Left lung (tissue), 10 donors: ENCODE results near the gene RBPJ. TPM values are rescaled to one million over a fixed set of nuclear protein-coding genes. Genes with fewer than 3 reads are reported as not detected.
"Not testable (repeated sequence)": the region's sequence is repeated elsewhere in the genome, so short reads cannot be mapped to it uniquely, and the experiment has no call there.

Experiments used
- ATAC-seq: fragments of 200-7000 bp; cut with Tn5 transposase; one replicate; pipeline ENCODE4 v1.9.1; 2020; ENCODE audit warnings: moderate library complexity
- DNase-seq, 4 donors: peaks; one replicate each; pipeline ENCODE4 v3.0.0-alpha.2; 2013 to 2020
- H3K27ac ChIP-seq, 2 donors: fragments of 200-600 bp; sonication (generic) in 1 of 2; one replicate each; pipeline versions ENCODE4 v1.5.0 to v1.8.0; 2020 to 2021
- H3K27me3 ChIP-seq, 2 donors: fragments of 200-600 bp; sonication (generic) in 1 of 2; one replicate each; pipeline versions ENCODE4 v1.5.0 to v1.8.0; 2020 to 2021
- H3K36me3 ChIP-seq, 2 donors: fragments of 200-600 bp; sonication (generic) in 1 of 2; one replicate each; pipeline versions ENCODE4 v1.5.0 to v1.8.0; 2020 to 2021
- H3K4me1 ChIP-seq, 2 donors: fragments of 200-600 bp; one replicate each; pipeline ENCODE4 v1.8.0; 2021
- H3K4me3 ChIP-seq, 2 donors: fragments of 200-600 bp; sonication (generic) in 1 of 2; one replicate each; pipeline versions ENCODE4 v1.5.0 to v1.8.0; 2020 to 2021; ENCODE audit warnings: mild to moderate bottlenecking in 1 of 2
- H3K9me3 ChIP-seq, 2 donors: fragments of 200-600 bp; sonication (generic) in 1 of 2; one replicate each; pipeline versions ENCODE4 v1.5.0 to v1.8.0; 2020 to 2021
- intact Hi-C, 2 donors: fragments of 100-400 bp; cut with DNase I; formaldehyde crosslinking; loops; one replicate each; pipeline versions ENCODE4 v1.11.2 to v1.14.2; 2022
- polyA plus RNA-seq, 6 donors: library from polyadenylated mRNA; unstranded; fragments of 120-200 nt; gene quantifications; one replicate each; pipeline ENCODE4 v1.2.1, GENCODE V29; 2013; ENCODE audit not compliant: insufficient read length in 6 of 6
- total RNA-seq, 2 donors: library from RNA; stranded (reverse); fragmentation: NEBNext Ultra II Directional; extraction: Animal tissue kit (Norgen Biotek cat#: 25700); gene quantifications; one replicate each; pipeline ENCODE4 v1.2.1, GENCODE V29; 2021
- TF ChIP-seq, protein P1 (sequence below), 2 donors: fragments of 200-600 bp; sonication (generic) in 1 of 2; IDR thresholded peaks; one replicate each; pipeline versions ENCODE4 v1.5.0 to v1.8.0; 2021; ENCODE audit warnings: antibody characterized with exemption in 2 of 2
- donor health status: DM: no; HTN: yes; CAD: no.
- donor health status: DM: no; HTN: no; CAD: no.

Gene RBPJ
- total and polyA plus RNA-seq, 8 donors = 88.6 to 127 (median 105) TPM

- no peaks in the 10 kb centered on the region for H3K9me3 ChIP-seq
- TF ChIP-seq, protein P1, sequence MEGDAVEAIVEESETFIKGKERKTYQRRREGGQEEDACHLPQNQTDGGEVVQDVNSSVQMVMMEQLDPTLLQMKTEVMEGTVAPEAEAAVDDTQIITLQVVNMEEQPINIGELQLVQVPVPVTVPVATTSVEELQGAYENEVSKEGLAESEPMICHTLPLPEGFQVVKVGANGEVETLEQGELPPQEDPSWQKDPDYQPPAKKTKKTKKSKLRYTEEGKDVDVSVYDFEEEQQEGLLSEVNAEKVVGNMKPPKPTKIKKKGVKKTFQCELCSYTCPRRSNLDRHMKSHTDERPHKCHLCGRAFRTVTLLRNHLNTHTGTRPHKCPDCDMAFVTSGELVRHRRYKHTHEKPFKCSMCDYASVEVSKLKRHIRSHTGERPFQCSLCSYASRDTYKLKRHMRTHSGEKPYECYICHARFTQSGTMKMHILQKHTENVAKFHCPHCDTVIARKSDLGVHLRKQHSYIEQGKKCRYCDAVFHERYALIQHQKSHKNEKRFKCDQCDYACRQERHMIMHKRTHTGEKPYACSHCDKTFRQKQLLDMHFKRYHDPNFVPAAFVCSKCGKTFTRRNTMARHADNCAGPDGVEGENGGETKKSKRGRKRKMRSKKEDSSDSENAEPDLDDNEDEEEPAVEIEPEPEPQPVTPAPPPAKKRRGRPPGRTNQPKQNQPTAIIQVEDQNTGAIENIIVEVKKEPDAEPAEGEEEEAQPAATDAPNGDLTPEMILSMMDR (IDR thresholded peaks at IDR 0.05) = no peak
- H3K4me1 ChIP-seq = peaks cover 9 to 48% of the 10 kb centered on the region in 2 donors
- H3K27ac ChIP-seq = no peak overlapping the region
- H3K4me3 ChIP-seq = no peak overlapping the region
- no peaks in the 10 kb centered on the region for H3K27me3 ChIP-seq
- H3K36me3 ChIP-seq = no peaks in the 10 kb centered on the region
- intact Hi-C loops = no loop called here
- ATAC-seq (no peak), DNase-seq (no peak)
These were observed 33.7 kb downstream of the RBPJ start for GRCh38 chr4:26354491-26354890.

DNA sequence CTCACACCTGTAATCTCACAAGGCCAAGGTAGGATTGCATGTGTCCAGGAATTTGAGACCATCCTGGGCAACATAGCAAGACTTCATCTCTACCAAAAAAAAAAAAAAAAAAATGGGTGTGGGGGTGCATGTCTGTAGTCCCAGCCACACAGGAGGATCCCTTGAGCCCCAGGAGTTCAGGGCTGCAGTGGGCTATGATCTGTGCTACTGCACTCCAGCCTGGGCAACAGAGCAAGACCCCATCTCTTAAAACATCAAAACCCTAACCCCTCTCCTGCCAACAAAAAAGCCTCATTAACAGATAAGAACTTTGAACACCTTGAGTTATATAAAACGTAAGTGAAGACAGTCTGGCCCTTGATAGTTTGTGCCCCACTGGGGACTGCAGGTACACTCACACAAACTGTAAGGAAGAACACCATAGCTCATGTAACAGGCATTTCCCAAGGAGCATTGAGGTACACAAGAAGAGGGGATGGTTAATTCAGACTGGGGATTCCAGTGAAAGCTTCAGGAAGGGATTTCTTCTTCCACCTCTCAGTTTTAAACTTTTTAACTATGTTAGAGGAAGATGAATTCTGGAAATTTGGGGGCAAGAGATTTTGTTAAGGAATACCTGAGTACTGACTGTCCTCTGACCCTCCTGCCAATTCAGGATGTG is 34.7 kb downstream of the RBPJ start:
- TF ChIP-seq, protein P1 (IDR thresholded peaks at IDR 0.05) = no peak
- Histone ChIP-seq H3K27me3 (no peaks in the 10 kb centered on the region), H3K36me3 (no peaks in the 10 kb centered on the region), H3K4me3 (no peak overlapping the region), H3K27ac (peak overlapping the region in 1 of 2 donors; percentile 75), H3K9me3 (no peaks in the 10 kb centered on the region), H3K4me1 (peaks cover 9 to 48% of the 10 kb centered on the region in 2 donors)
- ATAC-seq (no peak), DNase-seq (no peak)
- intact Hi-C loops = no loop called here

DNA sequence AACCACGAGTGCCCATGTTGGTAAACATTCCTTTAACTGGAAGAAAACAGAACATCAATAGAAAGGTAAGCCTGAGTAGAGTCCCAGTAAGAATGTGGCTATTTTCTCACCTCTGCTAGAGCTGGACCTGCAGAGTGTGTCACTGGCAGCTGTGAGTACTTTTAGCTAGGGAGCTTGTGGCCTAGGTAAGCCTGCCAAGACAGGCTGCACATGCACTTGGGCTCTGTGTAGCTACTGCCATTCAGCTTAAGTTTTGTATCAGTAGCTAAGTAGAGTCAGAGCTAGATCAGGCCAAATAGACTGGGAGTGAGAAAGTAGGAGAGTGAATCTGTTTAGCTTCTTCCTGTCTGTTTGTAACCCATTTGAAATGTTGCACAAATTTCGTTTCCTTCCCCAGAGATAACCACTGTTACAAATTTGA is 35.3 kb downstream of the RBPJ start:
- peak overlapping the region in 1 of 2 donors; percentile 75 for H3K27ac ChIP-seq

GRCh38 chr4:26359521-26359920 is 38.7 kb downstream of the RBPJ start:
- H3K4me3 ChIP-seq, H3K36me3 ChIP-seq, H3K27me3 ChIP-seq, ATAC-seq, DNase-seq, H3K9me3 ChIP-seq, H3K27ac ChIP-seq, intact Hi-C loops: not testable (repeated sequence)
- H3K4me1 ChIP-seq = peaks cover 9 to 61% of the 10 kb centered on the region in 2 donors

More for the DNA sequence above, 35.3 kb downstream of the RBPJ start:
- H3K36me3 ChIP-seq = no peaks in the 10 kb centered on the region
- H3K9me3 ChIP-seq = no peaks in the 10 kb centered on the region
- H3K4me1 ChIP-seq = peaks cover 9 to 46% of the 10 kb centered on the region in 2 donors
- DNase-seq (no peak), ATAC-seq (peak; percentile 87)
- no peaks in the 10 kb centered on the region for H3K27me3 ChIP-seq
- TF ChIP-seq, protein P1 (IDR thresholded peaks at IDR 0.05) = no peak
- no peak overlapping the region for H3K4me3 ChIP-seq
- intact Hi-C loops = no loop called here

GRCh38 chr4:26360273-26360672 is 39.5 kb downstream of the RBPJ start:
- no peak overlapping the region for H3K27ac ChIP-seq
- peaks cover 9 to 53% of the 10 kb centered on the region in 2 donors for H3K4me1 ChIP-seq
- no peaks in the 10 kb centered on the region for H3K27me3 ChIP-seq
- no peaks in the 10 kb centered on the region for H3K9me3 ChIP-seq
- H3K4me3 ChIP-seq = no peak overlapping the region
- no peak for ATAC-seq
- intact Hi-C loops = no loop called here
- DNase-seq = no peak
- no peaks in the 10 kb centered on the region for H3K36me3 ChIP-seq
- TF ChIP-seq, protein P1 (IDR thresholded peaks at IDR 0.05) = no peak

DNA sequence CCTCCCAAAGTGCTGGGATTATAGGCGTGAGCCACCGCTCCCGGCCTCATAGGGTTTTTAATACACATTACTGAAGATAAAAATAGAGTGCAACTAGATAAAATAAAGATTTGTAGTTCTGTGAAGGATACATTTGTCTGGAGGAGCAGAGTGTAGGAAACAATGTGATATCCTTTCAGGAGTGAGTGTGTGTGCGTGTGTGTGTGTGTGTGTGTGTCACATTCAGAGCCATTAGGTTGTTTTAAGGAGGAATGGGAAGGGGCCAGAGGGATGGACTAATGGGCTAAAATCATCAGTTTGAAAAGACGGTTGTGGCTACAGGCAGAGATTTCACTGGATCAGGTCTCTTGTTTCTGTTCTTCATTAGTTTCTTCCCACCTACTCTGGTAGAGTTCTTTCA is 40.0 kb downstream of the RBPJ start:
- no peak overlapping the region for H3K27ac ChIP-seq

More for the DNA sequence above, 40.0 kb downstream of the RBPJ start:
- no peak overlapping the region for H3K4me3 ChIP-seq
- H3K27me3 ChIP-seq = no peaks in the 10 kb centered on the region
- H3K36me3 ChIP-seq = no peaks in the 10 kb centered on the region
- H3K9me3 ChIP-seq = no peaks in the 10 kb centered on the region
- intact Hi-C loops = no loop called here
- DNase-seq = no peak
- TF ChIP-seq, protein P1 (IDR thresholded peaks at IDR 0.05) = no peak
- ATAC-seq = no peak
- H3K4me1 ChIP-seq = peaks cover 6 to 47% of the 10 kb centered on the region in 2 donors
